Stimulated activated effector memory CD8-positive, alpha-beta T cell treated with anti-CD3 and anti-CD28 coated beads, Interleukin-12 subunit alpha, Interleukin-12 subunit beta, amount 100 ng/mL, for 72 hours (primary cell): ENCODE measurements around the gene DEFB131B.

Experiments used
- ATAC-seq: fragments of 150-1000 bp; cut with Tn5 transposase; 2 replicates; pipeline ENCODE4 v1.10.0; 2021
- DNase-seq, 2 donors: peaks; one replicate each; pipeline ENCODE4 v3.0.0; 2021 to 2022; ENCODE audit warnings: low spot score in 2 of 2
- H3K27ac Mint-ChIP-seq: one replicate; pipeline ENCODE4 v1.8.0; 2022; ENCODE audit warnings: mild to moderate bottlenecking, mixed read lengths
- H3K36me3 Mint-ChIP-seq: one replicate; pipeline ENCODE4 v1.8.0; 2022; ENCODE audit warnings: mild to moderate bottlenecking, mixed read lengths
- H3K4me1 Mint-ChIP-seq: one replicate; pipeline ENCODE4 v1.8.0; 2022; ENCODE audit warnings: mixed read lengths
- H3K4me3 Mint-ChIP-seq: one replicate; pipeline ENCODE4 v1.8.0; 2022; ENCODE audit warnings: mild to moderate bottlenecking, mixed read lengths
- H3K9me3 Mint-ChIP-seq: one replicate; pipeline ENCODE4 v1.8.0; 2022; ENCODE audit warnings: mixed read lengths

DEFB131B gene

DNA sequence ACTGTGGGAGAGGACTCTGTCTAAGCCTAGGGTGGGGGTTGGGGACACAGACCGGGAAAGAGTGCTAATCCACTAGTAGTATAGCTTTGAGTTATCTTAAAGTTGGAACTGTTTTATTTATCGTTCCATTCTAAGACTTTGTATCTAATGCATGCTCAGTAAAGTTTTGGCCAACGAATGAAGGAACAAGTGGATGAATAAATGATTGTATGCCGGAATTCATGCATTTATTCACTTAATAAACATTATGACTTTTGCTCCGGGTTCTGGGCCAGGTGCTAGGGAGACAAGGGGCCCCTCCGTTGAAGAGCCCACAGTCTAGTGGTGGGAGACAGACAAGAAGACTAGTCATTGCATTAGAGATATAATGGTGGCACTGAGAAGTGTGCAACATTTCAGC lies 51.2 kb downstream of the DEFB131B start:
- no peak for ATAC-seq
- peaks cover 63% of the 10 kb centered on the region for H3K4me1 Mint-ChIP-seq

GRCh38 chr11:71930556-71931244 lies 52.4 kb downstream of the DEFB131B start:
- peaks cover 66% of the 10 kb centered on the region for H3K4me1 Mint-ChIP-seq
- no peak for ATAC-seq
- no peak for DNase-seq
- peaks cover 34% of the 10 kb centered on the region for H3K36me3 Mint-ChIP-seq
- no peaks in the 10 kb centered on the region for H3K9me3 Mint-ChIP-seq
- peak overlapping the region; percentile 99 for H3K4me3 Mint-ChIP-seq
- peak overlapping the region; percentile 100 for H3K27ac Mint-ChIP-seq

More for the DNA sequence above, 51.2 kb downstream of the DEFB131B start:
- peaks cover 37% of the 10 kb centered on the region for H3K36me3 Mint-ChIP-seq
- H3K4me3 Mint-ChIP-seq = peak overlapping the region; percentile 99
- DNase-seq = no peak
- H3K9me3 Mint-ChIP-seq = no peaks in the 10 kb centered on the region
- peak overlapping the region; percentile 100 for H3K27ac Mint-ChIP-seq

DNA sequence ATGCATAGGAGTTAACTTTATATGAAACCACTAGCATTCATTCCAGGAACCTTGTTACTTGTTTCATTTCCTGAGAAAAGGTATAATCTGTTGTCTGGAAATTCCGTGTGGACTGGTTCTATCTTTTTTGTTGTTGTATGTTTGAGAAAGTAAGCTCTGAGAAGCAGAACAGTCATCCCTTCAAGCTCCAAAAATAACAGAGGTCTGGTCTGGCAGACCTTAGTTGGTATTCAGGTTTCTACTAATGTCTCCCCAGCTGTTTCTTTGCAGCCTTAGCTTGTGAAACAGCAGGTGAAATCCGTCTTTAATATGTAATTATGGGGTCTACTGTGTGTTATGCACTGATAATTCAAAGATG lies 53.0 kb downstream of the DEFB131B start:
- Mint-ChIP-seq H3K4me1 (peaks cover 66% of the 10 kb centered on the region), H3K9me3 (no peaks in the 10 kb centered on the region), H3K4me3 (peak overlapping the region; percentile 99), H3K27ac (peak overlapping the region; percentile 27), H3K36me3 (peaks cover 32% of the 10 kb centered on the region)
- ATAC-seq (no peak), DNase-seq (no peak)

DNA sequence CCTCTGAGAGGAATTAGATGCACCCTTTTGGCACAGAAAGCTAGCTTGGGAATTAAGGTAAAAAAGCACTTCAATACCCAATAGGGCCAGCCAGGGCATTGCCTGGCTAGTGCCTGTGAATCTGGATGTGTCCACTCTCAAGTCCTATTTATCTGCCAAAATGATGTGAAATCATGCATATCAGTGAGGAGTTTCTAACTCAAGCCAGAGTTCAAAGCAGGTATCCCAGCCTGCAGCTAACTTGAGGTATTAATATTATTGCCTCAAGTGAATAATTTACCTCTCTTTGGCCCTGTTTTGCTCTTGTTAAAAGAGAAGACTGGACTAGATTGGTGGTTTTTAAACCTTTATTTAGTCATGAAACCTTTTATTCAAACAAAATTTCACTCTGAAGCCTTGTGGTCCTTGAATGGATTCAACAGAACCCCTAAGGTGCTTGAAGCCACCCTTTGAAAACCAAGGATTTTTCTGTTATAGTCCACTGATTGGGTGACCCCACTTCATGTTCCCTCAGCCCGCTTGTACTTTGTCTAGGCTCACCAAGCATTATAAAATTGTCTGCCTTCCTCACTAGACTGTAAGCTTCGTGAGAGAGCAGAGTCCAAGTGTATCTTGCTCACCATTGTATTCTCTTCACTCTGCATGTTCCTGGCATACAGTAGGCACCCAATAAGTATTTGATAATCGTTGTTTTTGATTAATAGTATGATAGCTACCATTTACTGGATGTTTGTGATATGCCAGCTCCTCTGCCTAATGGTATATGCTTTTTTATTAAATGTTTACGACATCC lies 55.1 kb downstream of the DEFB131B start:
- Mint-ChIP-seq H3K27ac (peak overlapping the region; percentile 43), H3K4me3 (peak overlapping the region; percentile 10), H3K9me3 (no peaks in the 10 kb centered on the region), H3K36me3 (peaks cover 38% of the 10 kb centered on the region), H3K4me1 (peaks cover 53% of the 10 kb centered on the region)
- ATAC-seq (no peak), DNase-seq (no peak)
